ENCODE data around the gene NGLY1. TPM values are rescaled to one million over a fixed set of nuclear protein-coding genes. Genes with fewer than 3 reads are reported as not detected.
A peak's percentile ranks its signal among the peaks of the same experiment; 100 is the strongest.

Gene NGLY1
- total RNA-seq, 1 donor from 2014 or later: 23.3 TPM

DNA sequence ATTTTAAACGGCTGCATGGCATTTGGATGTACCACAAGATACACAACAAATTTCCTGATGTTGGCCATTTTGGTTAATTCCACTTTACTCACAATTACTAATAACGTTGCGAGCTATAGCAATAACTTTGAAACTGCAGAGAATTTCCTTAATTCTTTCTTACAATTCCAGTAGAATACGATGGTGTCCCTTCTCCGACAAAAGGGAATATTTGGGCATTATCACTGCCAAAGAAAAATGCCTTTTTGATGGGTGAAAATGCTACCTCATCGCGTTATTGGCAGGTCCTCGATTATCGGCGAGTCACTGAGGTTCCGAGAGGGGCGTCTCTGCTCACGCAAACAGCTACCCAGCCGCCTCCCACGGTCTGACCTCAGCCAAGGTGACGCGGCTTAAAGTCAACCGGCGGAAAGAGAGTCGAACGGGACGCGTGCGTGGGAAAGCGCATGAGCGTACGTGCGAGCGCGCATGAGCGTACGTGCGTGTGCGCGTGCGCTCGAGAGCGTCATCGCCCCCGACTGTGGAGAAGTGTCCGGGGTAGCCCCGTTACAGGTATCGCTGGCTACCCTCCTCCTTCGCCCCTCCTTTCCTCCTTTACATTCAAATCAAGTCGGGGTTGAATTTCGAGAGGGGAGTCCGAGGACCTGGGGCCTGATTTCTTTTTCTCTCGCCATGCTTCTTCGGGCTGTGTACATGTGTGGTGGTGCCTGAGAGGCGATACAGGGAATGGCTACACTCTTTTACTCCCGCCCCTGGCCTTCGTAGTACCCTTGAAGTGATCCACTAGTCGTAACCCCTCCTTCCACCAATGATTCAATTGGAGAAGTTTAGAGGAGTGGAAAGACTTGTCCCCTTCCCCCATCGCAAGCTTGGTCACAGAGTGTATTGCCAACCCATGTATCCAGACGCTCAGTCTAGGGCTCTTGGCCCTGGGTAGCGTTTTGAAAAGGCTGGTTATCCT, 6.6 kb upstream of the NGLY1 start, which contains the start of gene OXSM:
TSS of gene OXSM (plus strand) at position 495 of the 961 bp plus-strand sequence. CDS start 931 bp downstream, outside the sequence.
- no peak for TF ChIP-seq CTCF (IDR thresholded peaks at IDR 0.05; ENCODE audit: insufficient read depth, low read length, poor library complexity, severe bottlenecking)
- Histone ChIP-seq H3K36me3 (ENCODE audit: control insufficient read depth, insufficient read depth, low read length) (peaks cover 1% of the 10 kb centered on the region), H3K27me3 (ENCODE audit: control insufficient read depth, insufficient read depth, low read length) (no peaks in the 10 kb centered on the region), H3K4me3 (ENCODE audit: low read depth, low read length) (peak within 1 kb of the TSS; percentile 50)
- DNase-seq (ENCODE audit: low read depth): peak; percentile 65

GRCh38 chr3:25789209-25789595, 6.0 kb upstream of the NGLY1 start:
- Histone ChIP-seq H3K4me3 (ENCODE audit: low read depth, low read length) (peak overlapping the region; percentile 50), H3K36me3 (ENCODE audit: control insufficient read depth, insufficient read depth, low read length) (peaks cover 1% of the 10 kb centered on the region), H3K27me3 (ENCODE audit: control insufficient read depth, insufficient read depth, low read length) (no peaks in the 10 kb centered on the region)
- DNase-seq (ENCODE audit: low read depth): no peak
- TF ChIP-seq CTCF (IDR thresholded peaks at IDR 0.05; ENCODE audit: insufficient read depth, low read length, poor library complexity, severe bottlenecking): no peak

DNA sequence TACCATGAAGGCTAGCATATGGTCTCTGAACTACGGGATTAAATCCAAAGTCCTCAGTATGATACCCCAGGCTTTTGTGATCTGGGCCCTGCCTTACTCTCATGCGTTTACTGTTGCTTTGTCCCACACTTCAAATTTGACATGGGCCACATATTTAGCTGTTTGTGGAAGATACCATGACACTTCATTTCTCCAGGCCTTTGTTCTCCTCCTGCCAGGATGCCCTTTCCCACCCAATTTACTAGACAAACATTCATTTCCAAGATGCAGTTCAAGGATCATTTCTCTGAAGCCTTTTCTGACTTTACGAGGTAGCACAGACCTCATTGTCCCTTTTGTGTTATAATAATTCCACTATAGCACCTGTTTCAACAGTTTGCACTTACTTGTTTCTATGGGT, 4.4 kb upstream of the NGLY1 start:
- no peak for TF ChIP-seq CTCF (IDR thresholded peaks at IDR 0.05; ENCODE audit: insufficient read depth, low read length, poor library complexity, severe bottlenecking)
- no peaks in the 10 kb centered on the region for H3K27me3 ChIP-seq (ENCODE audit: control insufficient read depth, insufficient read depth, low read length)
- H3K4me3 ChIP-seq (ENCODE audit: low read depth, low read length): no peak overlapping the region
- H3K36me3 ChIP-seq (ENCODE audit: control insufficient read depth, insufficient read depth, low read length): peaks cover 1% of the 10 kb centered on the region
- DNase-seq (ENCODE audit: low read depth): no peak

- DNase-seq (ENCODE audit: low read depth): no peak
- no peak overlapping the region for H3K4me3 ChIP-seq (ENCODE audit: low read depth, low read length)
- no peak for TF ChIP-seq CTCF (IDR thresholded peaks at IDR 0.05; ENCODE audit: insufficient read depth, low read length, poor library complexity, severe bottlenecking)
- no peaks in the 10 kb centered on the region for H3K27me3 ChIP-seq (ENCODE audit: control insufficient read depth, insufficient read depth, low read length)
- H3K36me3 ChIP-seq (ENCODE audit: control insufficient read depth, insufficient read depth, low read length): no peaks in the 10 kb centered on the region
Measured at GRCh38 chr3:25785826-25786225, 2.6 kb upstream of the NGLY1 start.

DNA sequence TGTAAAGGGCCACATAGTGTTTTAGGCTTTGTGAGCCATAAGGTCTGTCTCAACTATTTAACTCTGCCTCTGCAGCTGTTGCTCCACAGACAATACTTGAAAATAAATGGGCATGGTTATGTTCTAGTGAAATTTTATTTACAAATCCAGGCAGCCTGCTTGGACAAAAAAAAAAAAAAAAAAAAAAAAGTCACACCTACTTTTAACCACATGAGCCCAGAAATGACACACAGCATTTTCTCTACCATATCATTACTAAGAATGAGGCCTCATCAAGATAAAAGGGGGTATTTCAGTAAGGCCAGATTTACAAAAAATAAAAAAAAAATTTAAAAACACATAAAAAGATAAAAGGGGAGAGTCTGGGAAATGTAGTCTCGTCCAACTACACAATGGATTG, 1.7 kb upstream of the NGLY1 start:
- H3K27me3 ChIP-seq (ENCODE audit: control insufficient read depth, insufficient read depth, low read length): no peaks in the 10 kb centered on the region
- no peak overlapping the region for H3K4me3 ChIP-seq (ENCODE audit: low read depth, low read length)
- no peaks in the 10 kb centered on the region for H3K36me3 ChIP-seq (ENCODE audit: control insufficient read depth, insufficient read depth, low read length)
- TF ChIP-seq CTCF (IDR thresholded peaks at IDR 0.05; ENCODE audit: insufficient read depth, low read length, poor library complexity, severe bottlenecking): no peak
- DNase-seq (ENCODE audit: low read depth): no peak
